Spinal cord (tissue), 10 donors: Measurements from ENCODE around the gene RHOBTB3. TPM values are rescaled to one million over a fixed set of nuclear protein-coding genes. Genes with fewer than 3 reads are reported as not detected.

Experiments
- DNase-seq, 6 donors: peaks; one replicate each; pipeline versions ENCODE4 v3.0.0 to v3.0.0-alpha.2; 2013 to 2015; ENCODE audit warnings: low spot score in 6 of 6, low read depth in 4 of 6
- H3K27ac ChIP-seq: one replicate; pipeline ENCODE4 v1.5.1; 2013; ENCODE audit warnings: low read depth, low read length, control low read depth
- H3K27me3 ChIP-seq: one replicate; pipeline ENCODE4 v1.6.1; 2013; ENCODE audit warnings: low read length; ENCODE audit not compliant: control insufficient read depth, insufficient read depth
- H3K36me3 ChIP-seq: one replicate; pipeline ENCODE4 v1.6.1; 2013; ENCODE audit warnings: low read length; ENCODE audit not compliant: control insufficient read depth, insufficient read depth
- H3K4me1 ChIP-seq: one replicate; pipeline ENCODE4 v1.6.1; 2013; ENCODE audit warnings: low read length; ENCODE audit not compliant: control insufficient read depth, insufficient read depth
- H3K4me3 ChIP-seq: one replicate; pipeline ENCODE4 v1.5.1; 2013; ENCODE audit warnings: low read depth, low read length, control low read depth
- H3K9me3 ChIP-seq: one replicate; pipeline ENCODE4 v1.6.1; 2013; ENCODE audit warnings: low read length; ENCODE audit not compliant: control insufficient read depth, insufficient read depth
- WGBS: methylation state at CpG from one replicate; pipeline ENCODE4 v1.1.5; 2013; ENCODE audit warnings: missing lambda C conversion rate; ENCODE audit not compliant: insufficient coverage; 5-methylcytosine and 5-hydroxymethylcytosine counted together
- polyA plus RNA-seq, 2 donors: library from polyadenylated mRNA; unstranded; fragments of 120-200 nt; gene quantifications; one replicate each; pipeline ENCODE4 v1.2.1, GENCODE V29; 2013; ENCODE audit not compliant: insufficient read length in 2 of 2
- total RNA-seq, 2 donors: library from RNA; depleted of rRNA in 1 of 2; stranded (reverse); fragments of 120-200 nt in 1 of 2; fragments of >200 nt in 1 of 2; gene quantifications; one replicate each; pipeline versions ENCODE4 v1.2.3 to v1.2.4, GENCODE V29; 2013 to 2014
- donor health status: healthy.

The RHOBTB3 gene
- total and polyA plus RNA-seq, 4 donors: 44.2 to 182 (median 79.8) TPM

DNA sequence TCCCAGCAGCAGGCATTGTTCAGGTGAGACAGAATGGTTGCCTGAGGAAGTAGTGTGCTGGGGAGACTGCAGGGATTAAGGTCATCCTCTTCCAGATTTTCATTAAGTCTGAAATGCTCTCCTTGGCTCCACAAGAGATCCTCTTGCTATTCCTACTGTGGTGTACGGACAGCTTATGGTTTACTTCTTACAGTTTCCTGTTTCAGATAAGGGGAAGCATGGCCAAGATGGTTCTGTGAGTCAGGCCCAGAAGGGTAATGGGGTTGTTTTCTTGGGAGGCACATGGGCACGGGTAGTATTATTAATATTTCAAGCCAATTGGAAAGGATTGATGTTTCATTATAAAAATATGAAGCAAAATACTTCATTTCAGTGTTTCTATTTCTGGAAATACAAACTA is 48.5 kb downstream of the RHOBTB3 start:
- Histone ChIP-seq H3K4me3 (no peak overlapping the region), H3K27ac (no peak overlapping the region), H3K9me3 (no peaks in the 10 kb centered on the region), H3K4me1 (no peaks in the 10 kb centered on the region), H3K36me3 (no peaks in the 10 kb centered on the region), H3K27me3 (no peaks in the 10 kb centered on the region)
- DNase-seq: no peak
- 80% methylated on average over 1 of the region's 2 CpGs for WGBS

DNA sequence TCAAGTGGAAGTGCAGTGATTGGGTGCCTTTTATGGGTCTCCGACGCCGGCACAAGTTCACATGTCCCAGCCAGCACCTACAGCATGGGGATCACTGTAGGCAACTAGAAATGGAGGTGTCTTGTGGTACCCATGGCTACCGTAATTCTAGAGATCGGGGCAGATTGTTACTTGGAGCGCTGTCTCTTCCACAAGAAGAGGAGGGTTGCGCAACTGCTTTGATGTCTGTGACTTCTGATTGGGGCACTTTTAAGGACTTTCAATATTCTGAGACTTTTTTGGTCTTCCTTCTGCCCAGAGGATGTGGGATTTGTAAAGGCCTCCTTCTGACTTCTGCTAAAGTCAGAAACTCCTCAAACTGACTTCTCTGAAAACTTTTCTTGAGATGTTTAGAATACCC is 49.5 kb downstream of the RHOBTB3 start:
- whole genome bisulfite sequencing: 88% methylated on average over 7 of the region's 7 CpGs
- DNase-seq: no peak
- H3K27ac ChIP-seq: no peak overlapping the region

DNA sequence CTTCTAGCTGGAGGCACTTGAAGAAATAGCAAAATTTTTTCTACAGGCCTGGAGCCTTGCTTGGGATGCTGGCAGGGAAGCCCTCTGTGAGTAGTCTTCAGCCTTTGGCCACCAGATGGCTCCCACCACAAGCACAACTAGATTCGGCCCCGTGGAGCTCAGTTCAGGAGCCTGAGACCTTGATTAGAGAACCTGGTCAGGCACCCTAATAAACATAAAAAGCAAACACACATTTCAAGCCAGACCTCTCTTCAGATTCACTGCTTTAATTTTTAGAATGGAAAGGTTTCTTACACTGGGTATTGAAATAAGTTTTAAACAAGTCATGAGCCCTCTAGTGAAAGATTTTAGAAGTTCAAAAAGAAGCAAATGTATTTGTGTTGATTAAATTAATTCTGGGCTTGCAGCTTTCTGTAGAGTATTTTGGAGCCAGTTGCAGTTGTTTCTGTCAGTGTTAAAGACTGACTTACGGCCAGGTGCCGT is 50.0 kb downstream of the RHOBTB3 start:
- no peak overlapping the region for H3K27ac ChIP-seq
- no peaks in the 10 kb centered on the region for H3K9me3 ChIP-seq
- H3K4me1 ChIP-seq: no peaks in the 10 kb centered on the region
- H3K4me3 ChIP-seq: no peak overlapping the region
- no peaks in the 10 kb centered on the region for H3K27me3 ChIP-seq
- DNase-seq: peak; percentile 40 to 87 (median 58)
- no peaks in the 10 kb centered on the region for H3K36me3 ChIP-seq
- 80% methylated on average over 1 of the region's 4 CpGs for WGBS

More for the DNA sequence above, 49.5 kb downstream of the RHOBTB3 start:
- H3K27me3 ChIP-seq: no peaks in the 10 kb centered on the region
- H3K4me1 ChIP-seq: no peaks in the 10 kb centered on the region
- H3K4me3 ChIP-seq: no peak overlapping the region
- H3K9me3 ChIP-seq: no peaks in the 10 kb centered on the region
- no peaks in the 10 kb centered on the region for H3K36me3 ChIP-seq

DNA sequence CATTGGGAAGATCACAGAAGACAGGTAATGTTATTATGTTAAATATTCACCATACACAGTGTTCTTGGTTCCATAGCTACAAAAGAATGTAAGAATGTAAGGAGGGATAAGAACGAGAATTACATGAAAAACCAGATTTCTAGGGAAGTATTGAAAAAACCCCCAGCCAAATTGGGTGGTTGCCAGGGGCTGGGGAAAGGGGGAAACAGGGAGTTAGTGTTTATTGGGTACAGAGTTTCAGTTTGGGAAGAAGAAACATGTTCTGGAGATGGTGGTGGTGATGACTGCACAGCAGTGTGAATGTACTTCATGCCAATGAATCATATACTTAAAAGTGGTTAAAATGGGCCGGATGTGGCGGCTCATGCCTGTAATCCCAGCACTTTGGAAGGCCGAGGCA is 51.0 kb downstream of the RHOBTB3 start:
- no peaks in the 10 kb centered on the region for H3K9me3 ChIP-seq
- no peaks in the 10 kb centered on the region for H3K27me3 ChIP-seq
- 100% methylated on average over 2 of the region's 4 CpGs for WGBS
- no peaks in the 10 kb centered on the region for H3K36me3 ChIP-seq
- H3K4me1 ChIP-seq: no peaks in the 10 kb centered on the region
- H3K4me3 ChIP-seq: no peak overlapping the region
- DNase-seq: no peak
- no peak overlapping the region for H3K27ac ChIP-seq

DNA sequence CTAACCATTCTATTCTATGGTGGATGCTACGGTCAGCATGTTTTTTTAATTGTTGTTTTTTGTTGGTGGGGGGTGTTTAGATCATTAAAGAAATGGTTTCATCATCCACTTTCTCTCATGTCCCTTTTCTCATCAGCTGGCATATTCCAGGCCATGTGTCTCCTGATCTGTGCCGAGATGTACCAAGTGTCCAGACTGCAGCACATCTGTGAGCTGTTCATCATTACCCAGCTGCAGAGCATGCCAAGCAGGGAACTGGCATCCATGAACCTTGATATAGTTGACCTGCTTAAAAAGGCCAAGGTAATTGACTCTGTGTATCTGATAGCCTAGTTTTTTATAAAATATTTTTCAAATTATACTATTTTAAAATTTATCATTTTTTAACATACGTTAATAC is 52.5 kb downstream of the RHOBTB3 start:
- Histone ChIP-seq H3K4me1 (no peaks in the 10 kb centered on the region), H3K27ac (no peak overlapping the region), H3K4me3 (no peak overlapping the region), H3K36me3 (no peaks in the 10 kb centered on the region), H3K9me3 (no peaks in the 10 kb centered on the region), H3K27me3 (no peaks in the 10 kb centered on the region)
- WGBS: 70% methylated on average over 1 of the region's 3 CpGs
- no peak for DNase-seq

DNA sequence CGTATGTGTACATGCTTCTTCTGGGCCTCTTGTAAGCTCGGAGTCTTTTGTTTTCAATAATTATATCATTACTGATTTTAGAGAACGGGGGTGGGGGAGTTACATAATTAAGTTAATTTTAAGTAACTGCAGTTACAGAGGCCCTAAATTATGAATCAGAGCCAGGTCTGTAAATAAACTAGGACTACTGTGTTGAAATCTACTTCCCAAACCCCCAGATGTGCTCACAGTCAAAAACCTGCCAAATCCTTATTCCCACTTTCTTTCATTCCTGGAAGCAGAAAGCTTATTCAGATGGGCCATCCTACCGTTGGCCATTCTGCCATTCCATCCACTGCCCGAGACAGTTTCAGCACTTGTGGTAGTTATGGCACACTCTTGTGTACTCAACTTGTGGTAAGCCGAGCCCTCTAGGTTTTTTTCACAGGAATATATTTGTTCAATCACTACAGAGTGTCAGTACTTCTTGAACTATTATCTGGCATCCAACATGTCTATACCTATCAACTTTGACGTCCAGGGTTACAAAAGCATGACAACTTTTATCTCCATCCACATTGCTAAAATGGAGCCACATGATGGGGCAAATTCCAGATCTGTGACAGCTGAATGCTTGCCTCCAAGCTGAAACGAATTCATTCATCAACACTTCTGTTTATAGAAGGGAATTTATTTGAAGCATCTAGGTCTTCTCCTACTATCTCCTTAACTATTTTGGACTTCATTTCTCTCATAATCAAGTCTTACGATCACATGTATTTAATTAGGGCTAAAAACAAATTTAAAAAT is 53.6 kb downstream of the RHOBTB3 start:
- Histone ChIP-seq H3K4me1 (no peaks in the 10 kb centered on the region), H3K4me3 (no peak overlapping the region), H3K36me3 (no peaks in the 10 kb centered on the region), H3K27me3 (no peaks in the 10 kb centered on the region), H3K27ac (no peak overlapping the region), H3K9me3 (no peaks in the 10 kb centered on the region)
- DNase-seq: no peak
- WGBS: 91% methylated on average over 4 of the region's 9 CpGs

DNA sequence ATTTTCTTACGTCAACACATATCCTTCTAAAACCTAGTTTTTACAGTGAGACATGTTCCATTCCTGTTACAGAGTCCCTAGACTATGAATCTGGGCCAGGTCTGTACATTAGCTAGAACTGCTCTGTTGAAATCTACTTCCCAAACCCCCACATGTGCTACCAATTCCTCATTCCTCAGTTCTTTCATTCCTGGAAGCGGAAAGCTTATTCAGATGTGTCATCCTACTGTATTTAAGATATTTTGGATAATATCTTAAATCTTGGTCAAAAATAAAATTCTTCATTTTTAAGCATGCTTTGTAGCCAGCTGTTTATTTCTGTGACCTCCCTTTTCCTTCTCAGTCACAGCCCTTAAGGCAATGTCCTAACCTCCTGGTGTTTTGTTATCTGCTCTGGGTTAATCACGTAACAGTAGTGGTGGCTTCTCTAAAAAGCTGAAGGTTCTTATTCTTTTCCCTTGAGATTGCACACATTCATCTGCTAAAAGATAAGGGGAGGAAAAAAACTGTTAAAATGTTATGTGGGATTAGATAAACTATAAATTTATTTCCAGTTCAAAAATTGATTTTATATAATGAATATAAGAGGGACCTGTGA is 55.8 kb downstream of the RHOBTB3 start:
- no peak for DNase-seq
- Histone ChIP-seq H3K4me1 (no peaks in the 10 kb centered on the region), H3K27me3 (no peaks in the 10 kb centered on the region), H3K9me3 (no peaks in the 10 kb centered on the region), H3K4me3 (no peak overlapping the region), H3K27ac (no peak overlapping the region), H3K36me3 (no peaks in the 10 kb centered on the region)
- WGBS: no CpG with 5 or more reads among the region's 3 CpGs

DNA sequence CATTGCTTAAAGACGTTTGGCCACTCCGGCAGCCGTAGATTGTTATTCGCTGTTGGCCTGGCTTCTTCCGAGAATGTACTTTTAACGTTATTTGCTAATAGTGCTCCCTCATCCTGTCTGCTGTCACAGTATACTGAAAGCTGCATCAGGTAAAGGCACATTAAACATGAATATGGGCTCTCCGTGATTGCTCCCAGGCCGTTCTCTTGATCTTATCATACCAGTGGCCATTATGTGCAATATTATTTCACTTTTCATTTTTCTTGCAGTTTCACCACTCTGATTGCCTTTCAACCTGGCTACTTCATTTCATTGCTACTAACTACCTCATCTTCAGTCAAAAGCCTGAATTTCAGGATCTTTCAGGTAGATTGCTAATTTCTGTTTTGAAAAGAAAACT is 57.4 kb downstream of the RHOBTB3 start:
- H3K9me3 ChIP-seq: no peaks in the 10 kb centered on the region
- no peak overlapping the region for H3K4me3 ChIP-seq
- no peaks in the 10 kb centered on the region for H3K4me1 ChIP-seq
- 90% methylated on average over 8 of the region's 8 CpGs for WGBS
- H3K27me3 ChIP-seq: no peaks in the 10 kb centered on the region
- DNase-seq: no peak
- H3K27ac ChIP-seq: no peak overlapping the region
- H3K36me3 ChIP-seq: no peaks in the 10 kb centered on the region

DNA sequence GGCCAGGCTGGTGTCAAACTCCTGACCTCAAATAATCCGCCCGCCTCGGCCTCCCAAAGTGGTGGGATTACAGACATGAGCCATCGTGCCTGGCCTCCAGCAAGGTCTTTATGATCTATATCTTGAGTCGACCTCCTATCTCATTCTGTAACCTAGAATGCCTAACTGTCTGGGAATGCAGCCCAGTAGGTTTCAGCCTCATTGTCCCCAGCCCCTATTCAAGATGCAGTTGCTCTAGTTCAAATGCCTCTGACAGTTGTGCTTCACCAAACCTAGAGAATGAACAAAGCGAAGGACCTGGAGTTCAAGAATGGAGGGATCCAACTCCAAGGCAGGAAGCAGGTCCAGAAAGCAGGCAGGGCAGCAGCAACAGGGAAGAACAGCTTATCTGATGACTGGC is 60.6 kb downstream of the RHOBTB3 start:
- no peak for DNase-seq
- Histone ChIP-seq H3K36me3 (no peaks in the 10 kb centered on the region), H3K27ac (no peak overlapping the region), H3K9me3 (no peaks in the 10 kb centered on the region), H3K4me3 (no peak overlapping the region), H3K27me3 (no peaks in the 10 kb centered on the region), H3K4me1 (no peaks in the 10 kb centered on the region)
- WGBS: 85% methylated on average over 4 of the region's 6 CpGs

DNA sequence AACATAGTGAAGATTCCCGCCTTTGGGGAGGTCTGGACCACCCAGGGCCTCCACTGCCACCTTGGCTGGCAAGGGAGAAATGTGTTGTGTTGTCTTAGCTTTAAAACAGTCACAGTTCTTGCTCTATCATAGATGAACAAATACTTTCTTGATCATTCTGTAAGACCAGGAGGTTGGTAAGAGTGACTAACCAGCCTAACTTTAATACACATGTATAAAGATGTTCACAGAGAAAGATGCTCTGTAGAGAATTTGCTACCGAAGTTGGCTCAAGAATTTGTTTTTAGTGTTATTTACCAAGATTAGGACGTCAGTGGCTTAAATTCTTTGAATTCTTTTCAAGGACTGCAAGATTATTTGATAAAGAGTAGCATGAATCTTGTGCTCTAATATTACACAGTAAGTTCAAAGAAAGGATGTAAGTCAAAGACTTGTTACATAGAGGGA is 63.0 kb downstream of the RHOBTB3 start:
- no peaks in the 10 kb centered on the region for H3K27me3 ChIP-seq
- H3K36me3 ChIP-seq: no peaks in the 10 kb centered on the region
- no peaks in the 10 kb centered on the region for H3K4me1 ChIP-seq
- no peak overlapping the region for H3K27ac ChIP-seq
- H3K9me3 ChIP-seq: no peaks in the 10 kb centered on the region
- no peak overlapping the region for H3K4me3 ChIP-seq
- 88% methylated on average over 1 of the region's 3 CpGs for WGBS
- no peak for DNase-seq
